IMR-90 (cell line): ENCODE results near the gene EXOC6B. TPM values are rescaled to one million over a fixed set of nuclear protein-coding genes. Genes with fewer than 3 reads are reported as not detected.

ENCODE experiments used
- ATAC-seq: fragments of 200-7000 bp; cut with Tn5 transposase; 2 replicates; pipeline ENCODE4 v1.9.1; 2020; ENCODE audit warnings: low read depth, mild to moderate bottlenecking, moderate library complexity
- BruUV-seq: library from RNA; stranded (reverse); fragments of 400-500 nt; replicated peaks from 2 replicates; lab custom pipeline; 2021; lab: Mats Ljungman, UMichigan
- CTCF ChIA-PET: fragments of 300-600 bp; formaldehyde crosslinking; extraction: SDS; loops from one replicate; lab custom pipeline; 2021; ENCODE audit warnings: antibody characterized with exemption; lab: Yijun Ruan, JAX
- POLR2A ChIA-PET: fragments of 300-600 bp; sonication (Branson Sonifier 250); formaldehyde crosslinking; loops from one replicate; lab custom pipeline; 2022; ENCODE audit warnings: antibody characterized with exemption; ENCODE audit not compliant: unreplicated experiment; lab: Charles Lee
- DNase-seq: peaks from one replicate; pipeline ENCODE4 v3.0.0; 2013
- H2AFZ ChIP-seq: replicated peaks from 2 replicates; pipeline ENCODE3; 2013; ENCODE audit warnings: low read length, mild to moderate bottlenecking; ENCODE audit not compliant: poor library complexity
- H2AK5ac ChIP-seq: 2 replicates; pipeline ENCODE4 v1.6.1; 2013; ENCODE audit warnings: low read depth, low read length, inconsistent platforms
- H2AK9ac ChIP-seq: replicated peaks from 2 replicates; pipeline ENCODE3; 2013; ENCODE audit warnings: mild to moderate bottlenecking, low read depth, low read length, moderate library complexity; ENCODE audit not compliant: poor library complexity
- H2BK120ac ChIP-seq: 2 replicates; pipeline ENCODE4 v1.6.1; 2013; ENCODE audit warnings: low read depth, low read length, inconsistent platforms
- H2BK15ac ChIP-seq: 3 replicates; pipeline ENCODE4 v1.6.1; 2013; ENCODE audit warnings: low read depth, low read length, inconsistent platforms
- H2BK20ac ChIP-seq: 2 replicates; pipeline ENCODE4 v1.6.1; 2013; ENCODE audit warnings: low read depth, mild to moderate bottlenecking, inconsistent platforms, low read length, moderate library complexity
- H2BK5ac ChIP-seq: 2 replicates; pipeline ENCODE4 v1.6.1; 2013; ENCODE audit warnings: mild to moderate bottlenecking, low read depth, low read length, inconsistent platforms; ENCODE audit not compliant: poor library complexity, severe bottlenecking
- H3K14ac ChIP-seq: replicated peaks from 2 replicates; pipeline ENCODE4 v1.6.1; 2013; ENCODE audit warnings: low read depth, low read length, inconsistent platforms
- H3K18ac ChIP-seq: 2 replicates; pipeline ENCODE4 v1.6.1; 2013; ENCODE audit warnings: low read depth, low read length, control low read depth
- H3K23ac ChIP-seq: 2 replicates; pipeline ENCODE4 v1.6.1; 2013; ENCODE audit warnings: low read depth, low read length, inconsistent platforms
- H3K27ac ChIP-seq: 2 replicates; pipeline ENCODE4 v1.5.1; 2013; ENCODE audit warnings: mild to moderate bottlenecking, control low read depth, low read length; ENCODE audit not compliant: insufficient read depth
- H3K27me3 ChIP-seq: 2 replicates; pipeline ENCODE4 v1.6.1; 2013; ENCODE audit warnings: low read length; ENCODE audit not compliant: control insufficient read depth, insufficient read depth
- H3K36me3 ChIP-seq: 2 replicates; pipeline ENCODE4 v1.6.1; 2013; ENCODE audit warnings: low read length, mixed read lengths; ENCODE audit not compliant: control insufficient read depth, insufficient read depth
- H3K4ac ChIP-seq: 2 replicates; pipeline ENCODE4 v1.6.1; 2013; ENCODE audit warnings: low read depth, low read length, inconsistent platforms
- H3K4me1 ChIP-seq: 2 replicates; pipeline ENCODE4 v1.6.1; 2013; ENCODE audit warnings: low read length, mixed read lengths; ENCODE audit not compliant: control insufficient read depth, insufficient read depth
- H3K4me2 ChIP-seq: 2 replicates; pipeline ENCODE4 v1.6.1; 2013; ENCODE audit warnings: low read depth, mild to moderate bottlenecking, control low read depth, low read length, moderate library complexity
- H3K4me3 ChIP-seq: 2 replicates; pipeline ENCODE4 v1.5.1; 2013; ENCODE audit warnings: low read depth, mild to moderate bottlenecking, control low read depth, low read length, moderate library complexity; ENCODE audit not compliant: insufficient read depth
- H3K56ac ChIP-seq: 2 replicates; pipeline ENCODE4 v1.6.1; 2013; ENCODE audit warnings: low read length, inconsistent platforms; ENCODE audit not compliant: insufficient read depth; ENCODE audit errors: extremely low read depth
- H3K79me1 ChIP-seq, 2 experiments: 2 replicates each; pipeline ENCODE4 v1.6.1; 2013; ENCODE audit warnings: low read length in 2 of 2, inconsistent platforms in 1 of 2, low read depth in 1 of 2
- H3K9ac ChIP-seq: 2 replicates; pipeline ENCODE4 v1.6.1; 2013; ENCODE audit warnings: low read depth, low read length, control low read depth
- H3K9me1 ChIP-seq: 2 replicates; pipeline ENCODE4 v1.6.1; 2013; ENCODE audit warnings: low read length, inconsistent platforms; ENCODE audit not compliant: insufficient read depth
- H3K9me3 ChIP-seq: 2 replicates; pipeline ENCODE4 v1.6.1; 2013; ENCODE audit warnings: low read length; ENCODE audit not compliant: control insufficient read depth, insufficient read depth
- H4K20me1 ChIP-seq: 2 replicates; pipeline ENCODE4 v1.6.1; 2013; ENCODE audit warnings: low read length, inconsistent platforms; ENCODE audit not compliant: insufficient read depth
- H4K5ac ChIP-seq: 2 replicates; pipeline ENCODE4 v1.6.1; 2013; ENCODE audit warnings: mild to moderate bottlenecking, low read depth, low read length, control low read depth
- H4K8ac ChIP-seq, 2 experiments: 2 replicates each; pipeline ENCODE4 v1.6.1; 2013; ENCODE audit warnings: low read depth in 2 of 2, low read length in 2 of 2, control low read depth in 1 of 2, inconsistent platforms in 1 of 2
- H4K91ac ChIP-seq: 2 replicates; pipeline ENCODE4 v1.6.1; 2013; ENCODE audit warnings: low read depth, low read length, inconsistent platforms; ENCODE audit not compliant: insufficient read depth
- CHD1 ChIP-seq: IDR thresholded peaks from 2 replicates; pipeline ENCODE4 v1.6.1; 2012; ENCODE audit warnings: low read depth, low read length, improper control_type of control experiment
- ELK1 ChIP-seq: fragments of 150-350 bp; IDR thresholded peaks from 2 replicates; pipeline ENCODE4 v1.6.1; 2016; ENCODE audit warnings: low read depth, mild to moderate bottlenecking, low read length, moderate library complexity, borderline replicate concordance
- FOS ChIP-seq: fragments of 150-350 bp; IDR thresholded peaks from 2 replicates; pipeline ENCODE4 v1.6.1; 2016; ENCODE audit warnings: low read depth, low read length
- MAFK ChIP-seq: IDR thresholded peaks from 2 replicates; pipeline ENCODE4 v1.6.1; 2012; ENCODE audit warnings: low read depth, low read length, improper control_type of control experiment
- MAZ ChIP-seq: IDR thresholded peaks from 2 replicates; pipeline ENCODE4 v1.6.1; 2012; ENCODE audit warnings: low read depth, mild to moderate bottlenecking, low read length, improper control_type of control experiment, moderate library complexity, borderline replicate concordance
- NFE2L2 ChIP-seq: fragments of 150-350 bp; IDR thresholded peaks from 2 replicates; pipeline ENCODE4 v1.6.1; 2016; ENCODE audit warnings: low read depth, mild to moderate bottlenecking, low read length
- RCOR1 ChIP-seq: IDR thresholded peaks from 2 replicates; pipeline ENCODE4 v1.6.1; 2012; ENCODE audit warnings: mild to moderate bottlenecking, low read length, improper control_type of control experiment; ENCODE audit not compliant: insufficient replicate concordance
- RFX5 ChIP-seq: IDR thresholded peaks from 2 replicates; pipeline ENCODE4 v1.8.0; 2012; ENCODE audit warnings: low read depth, mild to moderate bottlenecking, low read length, moderate library complexity
- SMC3 ChIP-seq: fragments of 150-350 bp; IDR thresholded peaks from 2 replicates; pipeline ENCODE4 v1.6.1; 2016; ENCODE audit warnings: low read depth, mild to moderate bottlenecking, antibody characterized with exemption, low read length, moderate library complexity
- USF2 ChIP-seq: fragments of 150-350 bp; IDR thresholded peaks from 2 replicates; pipeline ENCODE4 v1.6.1; 2017; ENCODE audit warnings: mild to moderate bottlenecking, antibody characterized with exemption, low read length, low read depth
- whole genome bisulfite sequencing, 2 experiments: methylation state at CpG; one replicate each; pipeline versions ENCODE4 v1.1.5 to v1.1.7; 2013; ENCODE audit warnings: missing lambda C conversion rate in 2 of 2; ENCODE audit not compliant: insufficient read length in 1 of 2; ENCODE audit errors: extremely low coverage in 2 of 2; 5-methylcytosine and 5-hydroxymethylcytosine counted together
- dilution Hi-C: fragments of 300-500 bp; cut with HindIII; formaldehyde crosslinking; loops from one replicate; pipeline ENCODE4 v1.14.3; 2018; ENCODE audit warnings: low sequenced_read_pairs; ENCODE audit not compliant: unreplicated experiment
- in situ Hi-C: fragments of 300-500 bp; cut with MboI; formaldehyde crosslinking; loops from 3 replicates; pipeline ENCODE4 v1.14.3; 2019; ENCODE audit warnings: low sequenced_read_pairs, inconsistent platforms, mixed read lengths
- intact Hi-C: fragments of 100-400 bp; cut with micrococcal nuclease; formaldehyde crosslinking; loops from 2 replicates; pipeline ENCODE4 v1.10.0; 2022
- polyA plus RNA-seq, 3 experiments: library from polyadenylated mRNA; depleted of rRNA; stranded (reverse); fragments of >200 nt; gene quantifications; 2 replicates each; pipeline ENCODE4 v1.2.3, GENCODE V29; 2012; ENCODE audit warnings: low replicate concordance in 1 of 3
- total RNA-seq: library from RNA; depleted of rRNA; stranded (reverse); fragments of >200 nt; gene quantifications from 2 replicates; pipeline ENCODE4 v1.2.3, GENCODE V29; 2012

Gene EXOC6B
- total and polyA plus RNA-seq, 2 of the 4 experiments (the other 2 are of a cell fraction), result 10.2 to 29.4 TPM

GRCh38 chr2:72562451-72563153 is 263.2 kb downstream of the EXOC6B start:
- ATAC-seq, result peak; percentile 19; the same call in 1 of the 2 replicates
- Histone ChIP-seq H3K4ac (no peak overlapping the region), H3K27ac (no peak overlapping the region), H2BK120ac (no peak overlapping the region), H3K56ac (no peak overlapping the region), H3K36me3 (peaks cover 1% of the 10 kb centered on the region; the same call in 1 of the 2 replicates), H2AFZ (no peak overlapping the region), H2BK5ac (peak overlapping the region; percentile 2), H3K18ac (no peak overlapping the region), H3K4me3 (no peak overlapping the region), H4K5ac (no peak overlapping the region), H3K9ac (no peak overlapping the region), H3K9me1 (peaks cover 3% of the 10 kb centered on the region), H3K4me1 (peaks cover 1% of the 10 kb centered on the region; the same call in 1 of the 2 replicates), H3K4me2 (peak overlapping the region; percentile 46; the same call in 1 of the 2 replicates), H2BK20ac (no peak overlapping the region; the same call in 1 of the 2 replicates), H3K23ac (no peak overlapping the region), H4K8ac (no peak overlapping the region), H2AK5ac (no peak overlapping the region), H3K14ac (no peak overlapping the region), H3K27me3 (no peaks in the 10 kb centered on the region), H2BK15ac (no peak overlapping the region), H4K91ac (no peak overlapping the region), H4K20me1 (no peaks in the 10 kb centered on the region), H2AK9ac (no peak overlapping the region), H3K79me1 (no peaks in the 10 kb centered on the region), H3K9me3 (no peaks in the 10 kb centered on the region)
- TSS peak; percentile 84 for BruUV-seq
- ChIA-PET CTCF (interaction anchor here (0.6 to 1.6 kb wide), 4 partner anchors 9 to 61 kb away, joined by 3 to 6 read pairs (median 4); no protein-coding TSS in a partner anchor), POLR2A (no interaction called here)
- peak; percentile 37 for DNase-seq
- in situ Hi-C loops, result no loop called here
- intact Hi-C loops, result no loop called here
- dilution Hi-C loops, result no loop called here
- no CpG with 5 or more reads among the region's 4 CpGs for WGBS, 2 experiments
- no peak for TF ChIP-seq NFE2L2
- TF ChIP-seq CHD1, result no peak
- no peak for TF ChIP-seq MAZ
- no peak for TF ChIP-seq SMC3
- no peak for TF ChIP-seq RFX5
- TF ChIP-seq RCOR1, result no peak
- TF ChIP-seq FOS, result no peak
- no peak for TF ChIP-seq MAFK
- no peak for TF ChIP-seq ELK1
- no peak for TF ChIP-seq USF2
